ENCODE data around the gene C16orf54. TPM values are rescaled to one million over a fixed set of nuclear protein-coding genes. Genes with fewer than 3 reads are reported as not detected.

The C16orf54 gene
- total and polyA plus RNA-seq, 9 of the 15 experiments (the other 6 are each of a cell fraction or from before 2014, with no cell fraction given), result 0.09 TPM; not detected in 8

DNA sequence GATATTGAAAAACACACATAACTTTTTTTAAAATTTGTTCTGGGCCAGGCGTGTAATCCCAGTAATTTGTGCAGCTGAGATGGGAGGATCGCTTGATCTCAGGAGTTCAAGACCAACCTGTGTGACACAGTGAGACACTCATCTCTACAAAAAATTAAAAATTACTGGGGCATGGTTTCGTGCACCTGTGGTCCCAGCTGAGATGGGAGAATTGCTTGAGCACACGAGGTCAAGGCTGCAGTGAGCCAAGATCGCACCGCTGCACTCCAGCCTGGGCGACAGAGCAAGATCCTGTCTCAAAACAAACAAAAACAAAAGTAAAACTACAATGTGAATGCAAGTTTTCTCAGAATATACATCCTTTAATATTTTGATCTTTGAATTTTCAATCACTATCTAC is 15.1 kb downstream of the C16orf54 start (continued):
- TF ChIP-seq ATF1 (CRISPR knock-in tag; IDR thresholded peaks at IDR 0.05), result no peak
- no peak for TF ChIP-seq ATF1 (tag; IDR thresholded peaks at IDR 0.05)
- no peak for TF ChIP-seq E2F8 (IDR thresholded peaks at IDR 0.05; ENCODE audit: low read depth, partially characterized antibody)

- peak overlapping the region; percentile 11 to 82; a peak in 1 of 4 replicates for H3K9ac ChIP-seq (ENCODE audit: insufficient read depth in 1 of 2, low read depth in 2 of 2, low read length in 2 of 2)
- H3K27ac ChIP-seq (ENCODE audit: extremely low read depth, low read depth, low read length), result no peak overlapping the region
- ATAC-seq, result peak; percentile 89
- H3K4me1 ChIP-seq (replicated peaks in 1 of 2; ENCODE audit: control insufficient read depth in 2 of 2, insufficient read depth in 2 of 2, low read length in 2 of 2), result peaks cover 0 to 3% of the 10 kb centered on the region in 2 experiments; a peak in 4 of 5 replicates
- peak; percentile 78 for FAIRE-seq
- no TSS peak for BruUV-seq (replicated peaks)
- in situ Hi-C loops (cut with MboI), result no loop called here
- intact Hi-C loops (cut with micrococcal nuclease), result no loop called here
- H3K79me2 ChIP-seq (ENCODE audit: control insufficient read depth, insufficient read depth, low read length), result no peaks in the 10 kb centered on the region
- H3K36me3 ChIP-seq (ENCODE audit: control insufficient read depth, insufficient read depth, low read length), result no peaks in the 10 kb centered on the region
- no peak overlapping the region for H3K4me3 ChIP-seq
- no peaks in the 10 kb centered on the region for H3K9me1 ChIP-seq (ENCODE audit: control insufficient read depth, insufficient read depth, low read length)
- ChIA-PET CTCF (ENCODE audit: low intra/inter-chr PET ratio) (interaction anchor here (0.6 to 0.7 kb wide), 2 partner anchors 37 to 61 kb away, joined by 3 to 4 read pairs; partner anchors contain the start of gene KIF22), POLR2A (interaction anchor here (0.6 to 1.2 kb wide), 5 partner anchors 10 to 112 kb away, joined by 3 to 4 read pairs (median 3); no protein-coding TSS in a partner anchor)
- H3K9me3 ChIP-seq (replicated peaks; ENCODE audit: control insufficient read depth, insufficient read depth, low read depth, low read length), result no peaks in the 10 kb centered on the region
- peak overlapping the region; percentile 60 for H3K4me2 ChIP-seq (ENCODE audit: insufficient read depth, low read length)
- DNase-seq (ENCODE audit: extremely low read depth in 1 of 4, low spot score in 3 of 4), result peak; percentile 35 to 58 (median 46)
- H2AFZ ChIP-seq (ENCODE audit: low read depth, low read length), result peak overlapping the region; percentile 86
- no peaks in the 10 kb centered on the region for H3K27me3 ChIP-seq (ENCODE audit: control insufficient read depth in 2 of 2, insufficient read depth in 2 of 2, low read length in 2 of 2)
- H4K20me1 ChIP-seq (replicated peaks; ENCODE audit: control insufficient read depth, insufficient read depth, low read length), result no peaks in the 10 kb centered on the region
- WGBS (ENCODE audit: insufficient coverage, low coverage, missing lambda C conversion rate), result 22% methylated on average over 6 of the region's 6 CpGs
- no peak for TF ChIP-seq MLLT1 (IDR thresholded peaks at IDR 0.05)
- no peak for TF ChIP-seq ARID1B (IDR thresholded peaks at IDR 0.05)
- TF ChIP-seq ZNF764 (CRISPR knock-in tag; IDR thresholded peaks at IDR 0.05; ENCODE audit: low read depth), result no peak
- TF ChIP-seq SRSF7 (optimal IDR thresholded peaks at IDR 0.05; ENCODE audit: low read depth, low read length), result no peak
- no peak for TF ChIP-seq LARP7 (IDR thresholded peaks at IDR 0.05)
- TF ChIP-seq ZC3H11A (IDR thresholded peaks at IDR 0.05; ENCODE audit: low read depth, low read length), result no peak
- TF ChIP-seq, protein P1, sequence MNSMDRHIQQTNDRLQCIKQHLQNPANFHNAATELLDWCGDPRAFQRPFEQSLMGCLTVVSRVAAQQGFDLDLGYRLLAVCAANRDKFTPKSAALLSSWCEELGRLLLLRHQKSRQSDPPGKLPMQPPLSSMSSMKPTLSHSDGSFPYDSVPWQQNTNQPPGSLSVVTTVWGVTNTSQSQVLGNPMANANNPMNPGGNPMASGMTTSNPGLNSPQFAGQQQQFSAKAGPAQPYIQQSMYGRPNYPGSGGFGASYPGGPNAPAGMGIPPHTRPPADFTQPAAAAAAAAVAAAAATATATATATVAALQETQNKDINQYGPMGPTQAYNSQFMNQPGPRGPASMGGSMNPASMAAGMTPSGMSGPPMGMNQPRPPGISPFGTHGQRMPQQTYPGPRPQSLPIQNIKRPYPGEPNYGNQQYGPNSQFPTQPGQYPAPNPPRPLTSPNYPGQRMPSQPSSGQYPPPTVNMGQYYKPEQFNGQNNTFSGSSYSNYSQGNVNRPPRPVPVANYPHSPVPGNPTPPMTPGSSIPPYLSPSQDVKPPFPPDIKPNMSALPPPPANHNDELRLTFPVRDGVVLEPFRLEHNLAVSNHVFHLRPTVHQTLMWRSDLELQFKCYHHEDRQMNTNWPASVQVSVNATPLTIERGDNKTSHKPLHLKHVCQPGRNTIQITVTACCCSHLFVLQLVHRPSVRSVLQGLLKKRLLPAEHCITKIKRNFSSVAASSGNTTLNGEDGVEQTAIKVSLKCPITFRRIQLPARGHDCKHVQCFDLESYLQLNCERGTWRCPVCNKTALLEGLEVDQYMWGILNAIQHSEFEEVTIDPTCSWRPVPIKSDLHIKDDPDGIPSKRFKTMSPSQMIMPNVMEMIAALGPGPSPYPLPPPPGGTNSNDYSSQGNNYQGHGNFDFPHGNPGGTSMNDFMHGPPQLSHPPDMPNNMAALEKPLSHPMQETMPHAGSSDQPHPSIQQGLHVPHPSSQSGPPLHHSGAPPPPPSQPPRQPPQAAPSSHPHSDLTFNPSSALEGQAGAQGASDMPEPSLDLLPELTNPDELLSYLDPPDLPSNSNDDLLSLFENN (IDR thresholded peaks at IDR 0.05; ENCODE audit: low read depth in 2 of 2, low read length in 2 of 2), result no peak
- TF ChIP-seq, protein P2, sequence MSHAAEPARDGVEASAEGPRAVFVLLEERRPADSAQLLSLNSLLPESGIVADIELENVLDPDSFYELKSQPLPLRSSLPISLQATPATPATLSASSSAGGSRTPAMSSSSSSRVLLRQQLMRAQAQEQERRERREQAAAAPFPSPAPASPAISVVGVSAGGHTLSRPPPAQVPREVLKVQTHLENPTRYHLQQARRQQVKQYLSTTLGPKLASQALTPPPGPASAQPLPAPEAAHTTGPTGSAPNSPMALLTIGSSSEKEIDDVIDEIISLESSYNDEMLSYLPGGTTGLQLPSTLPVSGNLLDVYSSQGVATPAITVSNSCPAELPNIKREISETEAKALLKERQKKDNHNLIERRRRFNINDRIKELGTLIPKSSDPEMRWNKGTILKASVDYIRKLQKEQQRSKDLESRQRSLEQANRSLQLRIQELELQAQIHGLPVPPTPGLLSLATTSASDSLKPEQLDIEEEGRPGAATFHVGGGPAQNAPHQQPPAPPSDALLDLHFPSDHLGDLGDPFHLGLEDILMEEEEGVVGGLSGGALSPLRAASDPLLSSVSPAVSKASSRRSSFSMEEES (CRISPR knock-in tag; IDR thresholded peaks at IDR 0.05), result no peak
These were observed 16.7 kb downstream of the C16orf54 start for GRCh38 chr16:29729116-29729521.
